Smooth muscle cell (in vitro differentiated cells): ENCODE data around the gene F10. TPM values are rescaled to one million over a fixed set of nuclear protein-coding genes. Genes with fewer than 3 reads are reported as not detected.

Experiments used
- DNase-seq: peaks from one replicate; lab custom pipeline; 2025; ENCODE audit not compliant: unreplicated experiment; lab: John Stamatoyannopoulos, UW
- H2AFZ ChIP-seq: fragments of 200-600 bp; sonication (generic); 2 replicates; pipeline ENCODE4 v1.6.0; 2016; ENCODE audit warnings: antibody characterized with exemption, low read depth, mild to moderate bottlenecking
- H3F3A ChIP-seq: fragments of 200-600 bp; sonication (generic); 2 replicates; pipeline ENCODE4 v1.6.0; 2017; ENCODE audit warnings: antibody characterized with exemption, low read depth
- H3K27ac ChIP-seq: fragments of 200-600 bp; sonication (generic); 2 replicates; pipeline ENCODE4 v1.5.1; 2016; ENCODE audit warnings: low read depth, mild to moderate bottlenecking
- H3K27me3 ChIP-seq: fragments of 200-600 bp; sonication (generic); 2 replicates; pipeline ENCODE4 v1.6.1; 2016; ENCODE audit warnings: low read depth, mild to moderate bottlenecking
- H3K36me3 ChIP-seq: fragments of 200-600 bp; sonication (generic); 2 replicates; pipeline ENCODE4 v1.5.1; 2016; ENCODE audit warnings: low read depth
- H3K4me1 ChIP-seq: fragments of 200-600 bp; sonication (generic); 2 replicates; pipeline ENCODE4 v1.5.1; 2016; ENCODE audit warnings: low read depth
- H3K4me2 ChIP-seq: fragments of 200-600 bp; sonication (generic); 2 replicates; pipeline ENCODE4 v1.6.0; 2016; ENCODE audit warnings: mild to moderate bottlenecking
- H3K4me3 ChIP-seq: fragments of 200-600 bp; sonication (generic); 2 replicates; pipeline ENCODE4 v1.5.1; 2016; ENCODE audit warnings: mild to moderate bottlenecking
- H3K79me2 ChIP-seq: fragments of 200-600 bp; sonication (generic); 2 replicates; pipeline ENCODE4 v1.6.0; 2016; ENCODE audit warnings: low read depth, mild to moderate bottlenecking
- H3K9ac ChIP-seq: fragments of 200-600 bp; sonication (generic); 2 replicates; pipeline ENCODE4 v1.6.0; 2016; ENCODE audit warnings: low read depth
- H3K9me3 ChIP-seq: fragments of 200-600 bp; sonication (generic); replicated peaks from 2 replicates; pipeline ENCODE4 v1.5.1; 2016; ENCODE audit warnings: low read depth
- H4K20me1 ChIP-seq: fragments of 200-600 bp; sonication (generic); 2 replicates; pipeline ENCODE4 v1.6.0; 2016; ENCODE audit warnings: low read depth
- WGBS: methylation state at CpG from one replicate; pipeline ENCODE4 v1.1.7; 2016; ENCODE audit warnings: low lambda C conversion rate; 5-methylcytosine and 5-hydroxymethylcytosine counted together
- polyA plus RNA-seq: library from polyadenylated mRNA; unstranded; fragments of >200 nt; fragmentation: Nextera tagmentation; extraction: Ambion mirVana; gene quantifications from 2 replicates; pipeline ENCODE4 v1.2.1, GENCODE V29; 2016
- total RNA-seq: library from RNA; depleted of rRNA; stranded (reverse); fragments of >200 nt; gene quantifications from 2 replicates; pipeline ENCODE4 v1.2.3, GENCODE V29; 2014
- TF ChIP-seq, protein P1 (sequence below): fragments of 200-600 bp; sonication (generic); IDR thresholded peaks from 2 replicates; pipeline ENCODE4 v1.5.1; 2017; ENCODE audit warnings: borderline replicate concordance, mild to moderate bottlenecking, antibody characterized with exemption; ENCODE audit not compliant: insufficient read depth, poor library complexity, severe bottlenecking

F10 gene
- 17.1 and 19.4 TPM in 2 replicates for total RNA-seq
- polyA plus RNA-seq = 28.2 and 43.7 TPM in 2 replicates

DNA sequence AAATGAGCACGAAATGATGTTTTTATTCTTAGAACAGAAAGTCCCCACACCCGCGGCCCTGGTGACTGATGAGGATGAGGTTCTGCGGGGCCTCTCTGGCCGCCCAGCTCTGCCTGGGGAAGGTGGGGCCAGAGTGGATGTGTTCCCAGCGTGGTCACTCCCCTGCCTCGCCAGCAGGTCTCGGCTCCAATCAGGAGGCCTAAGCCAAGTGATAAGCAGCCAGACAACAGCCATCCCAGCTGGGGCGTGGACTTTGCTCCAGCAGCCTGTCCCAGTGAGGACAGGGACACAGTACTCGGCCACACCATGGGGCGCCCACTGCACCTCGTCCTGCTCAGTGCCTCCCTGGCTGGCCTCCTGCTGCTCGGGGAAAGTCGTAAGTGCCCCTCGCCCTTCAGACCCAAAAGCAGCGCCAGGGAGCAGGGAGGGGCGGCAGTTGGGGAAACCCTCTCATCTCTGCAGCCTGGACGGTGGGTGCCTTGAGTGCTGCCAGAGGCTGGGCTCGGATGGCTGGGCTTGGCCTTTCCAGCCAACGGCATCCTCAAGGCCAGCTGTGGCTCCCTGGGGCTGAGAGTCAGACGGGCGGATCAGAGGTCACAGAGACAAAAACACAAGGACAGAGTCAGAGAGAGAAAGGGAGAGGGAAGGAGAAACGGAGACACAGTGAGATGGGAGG, at the start of gene F10:
F10 (plus strand) TSS at position 250 of the 676 bp plus-strand sequence; CDS start at position 307, 57 bp downstream.
- Histone ChIP-seq H3F3A (no peaks in the 10 kb centered on the region), H3K9ac (no peak within 1 kb of the TSS), H4K20me1 (no peaks in the 10 kb centered on the region), H3K9me3 (no peaks in the 10 kb centered on the region), H3K4me1 (peaks cover 10% of the 10 kb centered on the region), H2AFZ (no peak within 1 kb of the TSS), H3K4me2 (peak within 1 kb of the TSS; percentile 68), H3K27me3 (no peaks in the 10 kb centered on the region), H3K79me2 (no peaks in the 10 kb centered on the region), H3K27ac (no peak within 1 kb of the TSS), H3K36me3 (no peaks in the 10 kb centered on the region), H3K4me3 (peak within 1 kb of the TSS; percentile 39)
- WGBS = 59% methylated on average over 23 of the region's 23 CpGs
- DNase-seq = peak; percentile 48
- TF ChIP-seq, protein P1, sequence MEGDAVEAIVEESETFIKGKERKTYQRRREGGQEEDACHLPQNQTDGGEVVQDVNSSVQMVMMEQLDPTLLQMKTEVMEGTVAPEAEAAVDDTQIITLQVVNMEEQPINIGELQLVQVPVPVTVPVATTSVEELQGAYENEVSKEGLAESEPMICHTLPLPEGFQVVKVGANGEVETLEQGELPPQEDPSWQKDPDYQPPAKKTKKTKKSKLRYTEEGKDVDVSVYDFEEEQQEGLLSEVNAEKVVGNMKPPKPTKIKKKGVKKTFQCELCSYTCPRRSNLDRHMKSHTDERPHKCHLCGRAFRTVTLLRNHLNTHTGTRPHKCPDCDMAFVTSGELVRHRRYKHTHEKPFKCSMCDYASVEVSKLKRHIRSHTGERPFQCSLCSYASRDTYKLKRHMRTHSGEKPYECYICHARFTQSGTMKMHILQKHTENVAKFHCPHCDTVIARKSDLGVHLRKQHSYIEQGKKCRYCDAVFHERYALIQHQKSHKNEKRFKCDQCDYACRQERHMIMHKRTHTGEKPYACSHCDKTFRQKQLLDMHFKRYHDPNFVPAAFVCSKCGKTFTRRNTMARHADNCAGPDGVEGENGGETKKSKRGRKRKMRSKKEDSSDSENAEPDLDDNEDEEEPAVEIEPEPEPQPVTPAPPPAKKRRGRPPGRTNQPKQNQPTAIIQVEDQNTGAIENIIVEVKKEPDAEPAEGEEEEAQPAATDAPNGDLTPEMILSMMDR = no peak

- no peaks in the 10 kb centered on the region for H4K20me1 ChIP-seq
- H3K27ac ChIP-seq = no peak overlapping the region
- TF ChIP-seq, protein P1 = no peak
- no peak overlapping the region for H3K4me3 ChIP-seq
- no peak overlapping the region for H3K9ac ChIP-seq
- H3K27me3 ChIP-seq = no peaks in the 10 kb centered on the region
- H3K9me3 ChIP-seq = no peaks in the 10 kb centered on the region
- 92% methylated on average over 11 of the region's 11 CpGs for whole genome bisulfite sequencing
- no peaks in the 10 kb centered on the region for H3K4me1 ChIP-seq
- H3K79me2 ChIP-seq = no peaks in the 10 kb centered on the region
- H2AFZ ChIP-seq = no peak overlapping the region
- no peaks in the 10 kb centered on the region for H3K36me3 ChIP-seq
- no peaks in the 10 kb centered on the region for H3F3A ChIP-seq
- no peak overlapping the region for H3K4me2 ChIP-seq
- DNase-seq = no peak
These were observed 48.7 kb upstream of the F10 start for GRCh38 chr13:113073942-113074341.

DNA sequence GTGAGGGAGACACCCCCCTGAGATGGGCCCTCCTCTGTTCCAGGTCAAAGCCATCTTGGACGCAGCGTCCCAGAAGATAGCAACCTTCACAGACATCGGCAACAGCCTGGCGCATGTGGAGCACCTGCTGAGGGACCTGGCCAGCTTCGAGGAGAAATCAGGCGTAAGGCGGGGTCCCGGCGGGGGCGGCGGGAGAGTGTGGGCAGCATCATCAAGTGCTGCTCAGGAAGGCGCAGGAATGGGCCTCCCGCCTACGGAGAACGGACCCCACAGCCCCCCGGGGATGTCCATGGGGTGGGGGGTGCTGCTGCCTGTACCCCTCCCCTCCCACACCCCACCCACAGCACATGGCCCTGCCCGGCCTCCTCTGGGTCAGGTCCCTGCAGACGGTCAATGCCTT, 48.2 kb upstream of the F10 start:
- TF ChIP-seq, protein P1 = no peak
- Histone ChIP-seq H3K4me3 (no peak overlapping the region), H3K9ac (no peak overlapping the region), H3F3A (no peaks in the 10 kb centered on the region), H2AFZ (no peak overlapping the region), H3K9me3 (no peaks in the 10 kb centered on the region), H3K79me2 (no peaks in the 10 kb centered on the region), H3K4me1 (no peaks in the 10 kb centered on the region), H3K27ac (no peak overlapping the region), H3K4me2 (no peak overlapping the region), H4K20me1 (no peaks in the 10 kb centered on the region), H3K27me3 (no peaks in the 10 kb centered on the region), H3K36me3 (no peaks in the 10 kb centered on the region)
- DNase-seq = no peak
- 93% methylated on average over 17 of the region's 18 CpGs for WGBS

- Histone ChIP-seq H4K20me1 (no peaks in the 10 kb centered on the region), H3K9ac (no peak overlapping the region), H2AFZ (no peak overlapping the region), H3K27me3 (no peaks in the 10 kb centered on the region), H3K4me1 (no peaks in the 10 kb centered on the region), H3K4me3 (no peak overlapping the region), H3F3A (no peaks in the 10 kb centered on the region), H3K4me2 (no peak overlapping the region), H3K9me3 (no peaks in the 10 kb centered on the region), H3K79me2 (no peaks in the 10 kb centered on the region), H3K27ac (no peak overlapping the region), H3K36me3 (no peaks in the 10 kb centered on the region)
- 97% methylated on average over 22 of the region's 22 CpGs for WGBS
- DNase-seq = no peak
- TF ChIP-seq, protein P1 = no peak
These were observed 47.7 kb upstream of the F10 start for GRCh38 chr13:113074876-113075275.
